WERI-Rb-1 (cell line): ENCODE data around the gene DPPA3.

Experiments
- DNase-seq: peaks from one replicate; pipeline ENCODE4 v3.0.0-alpha.2; 2020
- H3K27ac ChIP-seq: fragments of 250-450 bp; sonication (Bioruptor Pico); 2 replicates; pipeline ENCODE4 v1.5.1; 2020; ENCODE audit warnings: mild to moderate bottlenecking, moderate library complexity
- H3K27me3 ChIP-seq: fragments of 250-450 bp; sonication (Bioruptor Pico); 2 replicates; pipeline ENCODE4 v1.5.1; 2021; ENCODE audit warnings: mild to moderate bottlenecking, low read depth, moderate library complexity; ENCODE audit not compliant: insufficient read depth, severe bottlenecking
- H3K36me3 ChIP-seq: fragments of 250-450 bp; sonication (Bioruptor Pico); 2 replicates; pipeline ENCODE4 v1.5.1; 2020; ENCODE audit warnings: mild to moderate bottlenecking, moderate library complexity
- H3K4me3 ChIP-seq: 2 replicates; pipeline ENCODE4 v1.5.1; 2011; ENCODE audit warnings: low read depth, mild to moderate bottlenecking, control low read depth, low read length
- H3K9me3 ChIP-seq: fragments of 250-450 bp; sonication (Bioruptor Pico); 2 replicates; pipeline ENCODE4 v1.5.1; 2021; ENCODE audit warnings: mild to moderate bottlenecking, moderate library complexity; ENCODE audit not compliant: severe bottlenecking
- CTCF ChIP-seq: IDR thresholded peaks from 2 replicates; pipeline ENCODE4 v1.5.1; 2011; ENCODE audit warnings: low read depth, mild to moderate bottlenecking, control low read depth, inconsistent platforms, low read length

The DPPA3 gene

DNA sequence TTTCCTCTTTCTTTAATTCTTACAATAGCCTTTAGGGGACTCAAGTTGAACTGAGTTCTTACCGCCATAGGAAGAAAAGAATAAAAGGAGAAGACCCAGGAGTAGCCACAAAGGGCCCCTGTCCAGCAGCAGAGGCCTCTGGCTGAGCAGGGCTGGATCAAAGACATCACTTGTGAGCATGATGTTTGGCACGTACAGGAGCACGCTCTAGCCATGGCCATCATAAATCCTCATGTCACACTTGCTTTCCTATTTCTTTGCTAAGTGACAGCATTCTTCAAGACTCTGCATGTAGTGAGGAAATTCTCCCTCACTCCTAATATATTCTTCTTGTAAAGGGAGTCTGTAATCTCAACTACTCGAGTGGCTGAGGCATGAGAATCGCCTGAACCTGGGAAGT lies 20.3 kb downstream of the DPPA3 start:
- no peak for TF ChIP-seq CTCF
- no peak overlapping the region for H3K27ac ChIP-seq
- H3K27me3 ChIP-seq = no peaks in the 10 kb centered on the region
- DNase-seq = no peak
- no peaks in the 10 kb centered on the region for H3K9me3 ChIP-seq
- H3K36me3 ChIP-seq = no peaks in the 10 kb centered on the region
- no peak overlapping the region for H3K4me3 ChIP-seq

GRCh38 chr12:7732993-7733392 lies 21.8 kb downstream of the DPPA3 start:
- H3K36me3 ChIP-seq = no peaks in the 10 kb centered on the region
- no peak for TF ChIP-seq CTCF
- no peak for DNase-seq
- no peak overlapping the region for H3K4me3 ChIP-seq
- H3K9me3 ChIP-seq = no peaks in the 10 kb centered on the region
- H3K27ac ChIP-seq = no peak overlapping the region
- H3K27me3 ChIP-seq = no peaks in the 10 kb centered on the region

DNA sequence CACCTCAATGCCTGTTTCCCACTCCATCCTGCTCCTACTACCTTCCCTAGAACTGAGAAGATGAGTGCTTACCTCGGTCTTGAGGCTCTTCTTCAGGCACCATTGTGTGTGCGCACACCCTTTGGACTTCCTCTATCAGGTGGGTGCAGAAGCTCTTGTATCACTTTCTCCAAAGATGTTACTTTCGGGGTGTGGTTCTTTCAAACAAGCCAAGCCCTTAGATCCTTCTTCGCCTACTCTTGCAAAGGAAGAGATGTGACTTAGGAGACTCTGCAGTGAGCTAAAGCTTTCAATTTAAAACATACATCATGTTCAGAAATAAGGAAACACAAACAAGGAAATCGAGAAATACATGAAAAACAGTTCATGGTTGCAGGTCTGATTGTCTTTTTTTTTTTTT lies 36.0 kb downstream of the DPPA3 start, which contains the start of gene CLEC4C:
Gene CLEC4C, minus strand, starts transcription at position 130 of the 400 bp plus-strand sequence. Its CDS starts 27 bp downstream, at position 103.
- H3K36me3 ChIP-seq = no peaks in the 10 kb centered on the region
- H3K27me3 ChIP-seq = no peaks in the 10 kb centered on the region
- no peak for TF ChIP-seq CTCF
- H3K4me3 ChIP-seq = no peak within 1 kb of the TSS
- H3K27ac ChIP-seq = no peak within 1 kb of the TSS
- DNase-seq = no peak
- peaks cover 3% of the 10 kb centered on the region for H3K9me3 ChIP-seq

DNA sequence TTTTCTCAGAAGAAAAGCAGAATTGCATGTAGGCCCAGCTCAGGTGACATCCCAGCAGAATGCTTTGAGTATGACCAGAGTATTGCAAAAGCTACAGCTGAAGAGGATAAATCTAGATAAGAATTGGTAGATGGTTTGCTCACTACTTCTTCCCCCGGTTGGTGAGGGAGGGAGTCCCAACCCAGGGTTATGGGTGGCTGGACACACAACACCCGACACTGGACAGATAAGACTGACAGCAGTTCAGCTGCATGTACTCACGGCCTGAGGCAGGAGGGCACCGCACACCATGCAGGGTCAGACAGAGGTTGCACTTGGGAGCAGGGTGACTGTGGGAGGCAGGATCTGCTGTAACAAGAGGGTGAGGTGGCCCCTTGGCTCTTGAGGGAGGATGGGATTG lies 37.6 kb downstream of the DPPA3 start:
- Histone ChIP-seq H3K4me3 (no peak overlapping the region), H3K36me3 (no peaks in the 10 kb centered on the region), H3K9me3 (peaks cover under 1% of the 10 kb centered on the region), H3K27me3 (no peaks in the 10 kb centered on the region), H3K27ac (no peak overlapping the region)
- TF ChIP-seq CTCF = no peak
- DNase-seq = no peak

- TF ChIP-seq CTCF = no peak
- no peaks in the 10 kb centered on the region for H3K27me3 ChIP-seq
Observed at GRCh38 chr12:7749442-7749841, 38.2 kb downstream of the DPPA3 start.

GRCh38 chr12:7750350-7750749 lies 39.1 kb downstream of the DPPA3 start:
- Histone ChIP-seq H3K4me3 (no peak overlapping the region), H3K36me3 (no peaks in the 10 kb centered on the region), H3K9me3 (no peaks in the 10 kb centered on the region), H3K27ac (no peak overlapping the region), H3K27me3 (no peaks in the 10 kb centered on the region)
- no peak for TF ChIP-seq CTCF
- peak; percentile 26 for DNase-seq

More at GRCh38 chr12:7749442-7749841, 38.2 kb downstream of the DPPA3 start:
- H3K27ac ChIP-seq = no peak overlapping the region
- no peaks in the 10 kb centered on the region for H3K36me3 ChIP-seq
- H3K9me3 ChIP-seq = no peaks in the 10 kb centered on the region
- DNase-seq = no peak
- H3K4me3 ChIP-seq = no peak overlapping the region
